Activated CD8-positive, alpha-beta T cell treated with anti-CD3 and anti-CD28 coated beads, Interleukin-2, amount 10 ng/mL, durations not matched to agents 7 days and 5 days (primary cell): ENCODE results near the gene TNNI2. TPM values are rescaled to one million over a fixed set of nuclear protein-coding genes. Genes with fewer than 3 reads are reported as not detected.
A peak's percentile ranks its signal among the peaks of the same experiment; 100 is the strongest.

Experiments used
- ATAC-seq: fragments of 150-1000 bp; cut with Tn5 transposase; one replicate; pipeline ENCODE4 v1.10.0; 2021; ENCODE audit warnings: moderate library complexity
- CTCF ChIA-PET: fragments of 350-600 bp; sonication (Branson Sonifier 250); formaldehyde crosslinking; loops from one replicate; lab custom pipeline; 2021; ENCODE audit warnings: antibody characterized with exemption; lab: Charles Lee
- POLR2A ChIA-PET: fragments of 350-600 bp; sonication (Branson Sonifier 250); formaldehyde crosslinking; loops from one replicate; lab custom pipeline; 2021; ENCODE audit warnings: antibody characterized with exemption; lab: Charles Lee
- DNase-seq: peaks from one replicate; pipeline ENCODE4 v3.0.0-alpha.2; 2020
- H3K27ac Mint-ChIP-seq: one replicate; pipeline ENCODE4 v1.8.0; 2021; ENCODE audit warnings: mild to moderate bottlenecking, mixed read lengths
- H3K27me3 Mint-ChIP-seq: one replicate; pipeline ENCODE4 v1.8.0; 2021; ENCODE audit warnings: low read depth, mixed read lengths
- H3K36me3 Mint-ChIP-seq: one replicate; pipeline ENCODE4 v1.8.0; 2021; ENCODE audit warnings: low read depth, mixed read lengths
- H3K4me1 Mint-ChIP-seq: one replicate; pipeline ENCODE4 v1.8.0; 2021; ENCODE audit warnings: low read depth, mixed read lengths
- H3K4me3 Mint-ChIP-seq: one replicate; pipeline ENCODE4 v1.8.0; 2021; ENCODE audit warnings: mild to moderate bottlenecking, mixed read lengths
- H3K9me3 Mint-ChIP-seq: one replicate; pipeline ENCODE4 v1.8.0; 2022; ENCODE audit warnings: mixed read lengths; ENCODE audit not compliant: insufficient read depth
- total RNA-seq, 2 experiments: library from RNA; stranded (reverse); gene quantifications; one replicate each; pipeline ENCODE4 v1.2.3, GENCODE V29; 2021

Gene TNNI2
- total RNA-seq, 2 experiments from 2014 or later, result 0.50 TPM; not detected in 1

DNA sequence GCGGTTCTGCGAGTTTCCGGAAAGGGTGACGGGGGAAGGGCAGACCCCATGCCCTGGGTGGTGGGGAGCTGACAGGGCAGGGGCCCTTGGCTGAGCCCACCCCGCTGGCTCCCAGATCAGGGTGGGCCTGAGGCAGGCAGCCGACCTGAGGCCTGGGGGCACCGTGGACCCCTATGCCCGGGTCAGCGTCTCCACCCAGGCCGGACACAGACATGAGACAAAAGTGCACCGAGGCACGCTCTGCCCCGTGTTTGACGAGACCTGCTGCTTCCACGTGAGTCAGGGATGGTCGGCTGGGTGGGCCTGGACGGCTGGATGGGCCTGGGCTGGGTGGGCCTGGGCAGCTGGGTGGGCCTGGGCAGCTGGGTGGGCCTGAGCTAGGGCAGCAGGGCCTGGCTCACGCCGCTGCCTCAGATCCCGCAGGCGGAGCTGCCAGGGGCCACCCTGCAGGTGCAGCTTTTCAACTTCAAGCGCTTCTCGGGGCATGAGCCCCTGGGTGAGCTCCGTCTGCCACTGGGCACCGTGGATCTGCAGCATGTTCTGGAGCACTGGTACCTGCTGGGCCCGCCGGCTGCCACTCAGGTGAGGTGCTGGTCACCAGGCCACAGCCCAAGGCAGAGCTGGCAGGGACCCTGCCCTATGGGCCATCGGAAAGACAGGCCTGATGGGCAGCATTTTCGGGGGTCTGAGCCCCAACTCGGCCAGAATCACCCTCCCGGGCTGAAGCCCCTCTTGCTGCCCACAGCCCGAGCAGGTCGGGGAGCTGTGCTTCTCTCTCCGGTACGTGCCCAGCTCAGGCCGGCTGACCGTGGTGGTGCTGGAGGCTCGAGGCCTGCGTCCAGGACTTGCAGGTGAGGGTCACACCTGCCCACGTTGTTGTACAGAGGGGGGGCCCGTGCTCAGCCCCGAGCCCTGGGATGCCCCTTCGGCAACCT, 2.5 kb upstream of the TNNI2 start:
- ATAC-seq (no peak), DNase-seq (no peak)
- peaks cover 8% of the 10 kb centered on the region for H3K4me1 Mint-ChIP-seq
- CTCF ChIA-PET, result interaction anchor here (0.7 to 3.2 kb wide), 11 partner anchors 14 to 315 kb away, joined by 3 to 24 read pairs (median 5); no protein-coding TSS in a partner anchor
- no peaks in the 10 kb centered on the region for H3K9me3 Mint-ChIP-seq
- H3K4me3 Mint-ChIP-seq, result no peak overlapping the region
- H3K27ac Mint-ChIP-seq, result no peak overlapping the region
- peaks cover 4% of the 10 kb centered on the region for H3K27me3 Mint-ChIP-seq
- POLR2A ChIA-PET, result interaction anchor here (0.6 to 1.2 kb wide), 3 partner anchors 16 to 164 kb away, joined by 3 to 4 read pairs (median 3); partner anchors contain the start of gene LSP1
- no peaks in the 10 kb centered on the region for H3K36me3 Mint-ChIP-seq

DNA sequence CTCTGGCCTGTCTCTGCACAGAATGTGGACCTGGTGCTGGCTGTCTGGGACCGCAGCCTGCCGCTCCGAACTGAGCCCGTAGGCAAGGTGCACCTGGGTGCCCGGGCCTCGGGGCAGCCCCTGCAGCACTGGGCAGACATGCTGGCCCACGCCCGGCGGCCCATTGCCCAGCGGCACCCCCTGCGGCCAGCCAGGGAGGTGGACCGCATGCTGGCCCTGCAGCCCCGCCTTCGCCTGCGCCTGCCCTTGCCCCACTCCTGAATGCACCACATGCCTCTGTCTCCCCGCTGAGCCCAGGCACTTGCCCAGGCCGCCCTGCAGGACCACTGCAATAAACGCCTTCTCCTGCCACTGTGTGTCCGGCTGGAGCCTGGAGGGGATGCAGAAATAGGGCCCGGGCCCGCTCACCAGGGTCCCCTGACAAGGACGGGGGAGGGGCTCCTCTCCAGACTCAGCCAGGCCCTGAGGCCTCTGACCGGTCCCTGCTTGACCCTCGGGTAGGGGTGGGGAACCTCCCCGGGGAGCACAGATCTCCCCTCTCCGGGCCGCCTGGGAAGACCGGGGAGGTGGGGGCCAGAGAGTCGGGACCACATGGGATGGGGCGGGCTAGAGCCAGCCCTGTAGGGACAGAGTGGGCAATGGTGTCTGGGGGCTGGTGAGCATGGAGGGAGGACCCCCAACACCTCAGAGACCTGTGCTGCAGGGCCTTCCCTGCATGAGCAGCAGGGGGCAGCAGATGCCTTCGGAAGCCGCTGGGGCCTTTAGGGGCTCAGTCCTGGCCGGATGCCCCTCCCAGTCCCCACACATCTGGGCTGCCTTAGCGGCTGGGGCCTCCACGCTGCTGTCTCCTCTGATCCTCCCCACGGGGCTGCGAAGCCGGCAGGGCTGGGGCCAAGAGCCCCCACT, 1.4 kb upstream of the TNNI2 start:
- Mint-ChIP-seq H3K27ac (no peak overlapping the region), H3K4me3 (no peak overlapping the region), H3K27me3 (peaks cover 4% of the 10 kb centered on the region), H3K4me1 (peaks cover 8% of the 10 kb centered on the region), H3K9me3 (no peaks in the 10 kb centered on the region), H3K36me3 (no peaks in the 10 kb centered on the region)
- ChIA-PET CTCF (interaction anchor here (0.7 to 3.2 kb wide), 9 partner anchors 13 to 314 kb away, joined by 3 to 24 read pairs (median 5); no protein-coding TSS in a partner anchor), POLR2A (interaction anchor here (1.2 kb wide), 1 partner anchor 163 kb away, joined by 4 read pairs; no protein-coding TSS in a partner anchor)
- ATAC-seq (peak; percentile 95), DNase-seq (peak; percentile 93)

DNA sequence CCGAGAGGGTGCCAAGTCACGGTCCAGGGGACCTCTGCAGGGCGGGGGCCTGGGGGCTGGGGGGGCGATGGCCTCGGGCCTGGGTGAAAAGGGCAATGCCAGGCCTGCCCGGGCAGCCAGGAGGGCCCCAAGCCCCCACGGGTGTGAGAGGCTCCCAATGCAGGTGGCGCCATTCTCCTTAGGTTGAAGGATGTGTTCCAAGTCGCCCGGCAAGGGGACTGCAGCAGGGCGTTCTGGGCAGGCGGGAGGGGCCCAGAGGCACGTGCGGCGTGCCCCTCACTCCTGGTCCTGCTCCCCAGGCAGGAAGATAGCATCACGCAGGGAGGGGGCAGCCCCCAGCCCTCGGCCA, 730 bp upstream of the TNNI2 start:
- CTCF ChIA-PET, result interaction anchor here (0.9 to 1.4 kb wide), 6 partner anchors 16 to 314 kb away, joined by 3 to 5 read pairs (median 4); no protein-coding TSS in a partner anchor
- POLR2A ChIA-PET, result no interaction called here
- Mint-ChIP-seq H3K4me1 (peaks cover 11% of the 10 kb centered on the region), H3K9me3 (no peaks in the 10 kb centered on the region), H3K27ac (no peak overlapping the region), H3K4me3 (no peak overlapping the region), H3K36me3 (no peaks in the 10 kb centered on the region), H3K27me3 (peaks cover 4% of the 10 kb centered on the region)
- DNase-seq (no peak), ATAC-seq (no peak)

DNA sequence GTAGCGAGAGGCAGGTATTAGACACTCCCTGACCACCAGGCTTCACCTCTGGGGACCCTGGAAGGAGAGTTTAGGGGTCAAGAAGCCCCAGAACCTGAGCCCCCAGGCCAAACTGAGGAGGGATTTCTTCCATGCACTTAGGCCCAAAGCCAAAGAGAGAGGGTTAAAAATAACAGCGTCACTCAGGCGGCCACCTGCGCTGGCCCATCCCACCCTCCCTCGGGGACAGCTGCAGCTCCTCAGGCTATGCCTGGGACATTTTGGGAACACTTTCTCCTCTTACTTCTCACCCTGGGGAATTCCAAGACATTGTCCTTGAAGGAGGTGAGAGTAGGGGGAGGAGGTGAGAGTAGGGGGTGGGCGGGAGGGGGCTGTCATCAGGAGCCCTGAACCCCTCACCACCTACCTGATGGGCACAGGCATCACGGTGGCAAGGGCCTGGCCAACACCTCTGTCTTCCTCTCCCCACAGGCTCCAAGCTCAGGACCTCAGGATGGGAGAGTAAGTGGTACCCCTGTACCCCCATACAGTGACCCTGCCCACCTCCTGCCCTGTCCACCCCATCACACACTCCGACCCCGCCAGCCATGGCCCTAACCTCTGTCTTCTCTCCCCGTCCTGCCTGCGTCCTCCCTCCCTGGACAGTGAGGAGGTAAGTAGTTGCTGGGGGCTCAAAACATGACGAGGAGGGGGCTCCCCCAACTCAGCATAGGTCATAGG, 583 bp downstream of the TNNI2 start:
- Mint-ChIP-seq H3K4me1 (peaks cover 24% of the 10 kb centered on the region), H3K9me3 (no peaks in the 10 kb centered on the region), H3K4me3 (no peak overlapping the region), H3K27ac (peak overlapping the region; percentile 8), H3K36me3 (no peaks in the 10 kb centered on the region), H3K27me3 (no peaks in the 10 kb centered on the region)
- no peak for DNase-seq
- ChIA-PET POLR2A (interaction anchor here (1.0 kb wide), 2 partner anchors 14 to 52 kb away, joined by 3 read pairs; partner anchors contain the start of gene PRR33), CTCF (interaction anchor here (1.0 to 1.4 kb wide), 6 partner anchors 43 to 163 kb away, joined by 3 to 8 read pairs (median 3); no protein-coding TSS in a partner anchor)
- no peak for ATAC-seq

DNA sequence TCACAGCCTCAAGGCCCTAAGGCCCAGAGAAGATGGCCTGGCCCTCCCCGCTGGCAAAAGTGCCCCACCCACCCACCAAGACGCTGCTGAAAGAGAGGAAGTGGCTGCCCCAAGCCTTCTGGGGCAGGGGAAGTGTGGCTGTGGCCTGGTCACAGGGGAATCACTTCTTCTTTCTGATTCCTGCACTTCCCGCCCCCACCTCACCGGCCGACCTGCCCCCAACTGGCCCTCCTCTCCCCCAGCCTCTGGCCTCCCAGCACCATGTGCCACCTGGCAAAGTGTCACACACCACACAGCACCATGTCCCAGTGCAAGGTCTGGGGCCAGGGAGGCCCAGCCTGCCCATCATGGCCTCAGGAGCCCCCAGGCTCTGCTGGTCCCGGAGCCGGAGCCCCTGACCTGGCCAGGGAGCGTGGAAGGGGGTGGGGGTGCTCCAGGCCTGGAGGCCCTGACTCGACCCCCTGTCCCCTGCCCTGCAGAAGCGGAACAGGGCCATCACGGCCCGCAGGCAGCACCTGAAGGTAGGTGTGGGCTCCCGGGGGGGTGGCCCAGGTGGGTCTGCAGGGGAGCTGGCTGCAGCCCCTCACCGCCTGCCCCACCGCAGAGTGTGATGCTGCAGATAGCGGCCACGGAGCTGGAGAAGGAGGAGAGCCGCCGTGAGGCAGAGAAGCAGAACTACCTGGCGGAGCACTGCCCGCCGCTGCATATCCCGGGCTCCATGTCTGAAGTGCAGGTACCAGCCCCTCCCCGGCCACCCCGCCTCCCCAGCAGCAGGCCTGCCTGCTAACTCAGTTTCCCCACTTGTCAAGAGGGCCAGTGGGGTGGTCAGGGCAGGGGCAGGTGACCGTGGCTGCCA, 1.4 kb downstream of the TNNI2 start:
- Mint-ChIP-seq H3K4me1 (peaks cover 32% of the 10 kb centered on the region), H3K4me3 (no peak overlapping the region), H3K27ac (peak overlapping the region; percentile 8), H3K27me3 (peaks cover 6% of the 10 kb centered on the region), H3K9me3 (no peaks in the 10 kb centered on the region), H3K36me3 (no peaks in the 10 kb centered on the region)
- DNase-seq (peak; percentile 48), ATAC-seq (no peak)
- ChIA-PET CTCF (interaction anchor here (0.9 to 1.6 kb wide), 5 partner anchors 11 to 311 kb away, joined by 3 to 6 read pairs (median 3); no protein-coding TSS in a partner anchor), POLR2A (interaction anchor here (1.0 to 3.1 kb wide), 2 partner anchors 13 to 52 kb away, joined by 3 to 15 read pairs; partner anchors contain the start of genes LSP1 and PRR33)

DNA sequence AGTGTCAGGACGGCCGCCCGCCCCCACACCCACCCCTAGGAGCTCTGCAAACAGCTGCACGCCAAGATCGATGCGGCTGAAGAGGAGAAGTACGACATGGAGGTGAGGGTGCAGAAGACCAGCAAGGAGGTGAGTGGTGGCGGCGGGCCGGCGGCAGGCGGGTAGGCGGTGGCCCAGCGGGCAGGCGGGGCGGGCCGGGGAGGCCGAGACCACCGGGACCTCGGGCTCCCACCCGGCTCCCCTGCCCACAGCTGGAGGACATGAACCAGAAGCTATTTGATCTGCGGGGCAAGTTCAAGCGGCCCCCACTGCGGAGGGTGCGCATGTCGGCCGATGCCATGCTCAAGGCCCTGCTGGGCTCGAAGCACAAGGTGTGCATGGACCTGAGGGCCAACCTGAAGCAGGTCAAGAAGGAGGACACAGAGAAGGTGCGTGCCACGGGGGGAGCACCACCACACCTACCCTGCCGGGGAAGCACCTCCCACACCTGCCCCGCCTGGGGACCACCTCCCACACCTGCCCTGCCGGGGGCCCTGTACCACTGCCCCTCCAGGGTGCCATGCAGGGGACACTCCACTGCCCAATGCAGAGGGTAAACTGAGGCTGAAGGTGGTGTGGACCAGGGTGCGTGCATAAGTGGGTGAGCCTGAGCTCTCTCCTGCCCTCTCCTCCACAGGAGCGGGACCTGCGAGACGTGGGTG, 2.1 kb downstream of the TNNI2 start:
- ChIA-PET CTCF (interaction anchor here (0.6 to 1.6 kb wide), 5 partner anchors 10 to 310 kb away, joined by 3 to 6 read pairs (median 3); no protein-coding TSS in a partner anchor), POLR2A (interaction anchor here (3.1 kb wide), 1 partner anchor 12 kb away, joined by 15 read pairs; the partner anchor contains the start of gene LSP1)
- Mint-ChIP-seq H3K27me3 (peaks cover 6% of the 10 kb centered on the region), H3K27ac (no peak overlapping the region), H3K36me3 (no peaks in the 10 kb centered on the region), H3K9me3 (no peaks in the 10 kb centered on the region), H3K4me3 (no peak overlapping the region), H3K4me1 (peaks cover 40% of the 10 kb centered on the region)
- no peak for ATAC-seq
- DNase-seq, result no peak

DNA sequence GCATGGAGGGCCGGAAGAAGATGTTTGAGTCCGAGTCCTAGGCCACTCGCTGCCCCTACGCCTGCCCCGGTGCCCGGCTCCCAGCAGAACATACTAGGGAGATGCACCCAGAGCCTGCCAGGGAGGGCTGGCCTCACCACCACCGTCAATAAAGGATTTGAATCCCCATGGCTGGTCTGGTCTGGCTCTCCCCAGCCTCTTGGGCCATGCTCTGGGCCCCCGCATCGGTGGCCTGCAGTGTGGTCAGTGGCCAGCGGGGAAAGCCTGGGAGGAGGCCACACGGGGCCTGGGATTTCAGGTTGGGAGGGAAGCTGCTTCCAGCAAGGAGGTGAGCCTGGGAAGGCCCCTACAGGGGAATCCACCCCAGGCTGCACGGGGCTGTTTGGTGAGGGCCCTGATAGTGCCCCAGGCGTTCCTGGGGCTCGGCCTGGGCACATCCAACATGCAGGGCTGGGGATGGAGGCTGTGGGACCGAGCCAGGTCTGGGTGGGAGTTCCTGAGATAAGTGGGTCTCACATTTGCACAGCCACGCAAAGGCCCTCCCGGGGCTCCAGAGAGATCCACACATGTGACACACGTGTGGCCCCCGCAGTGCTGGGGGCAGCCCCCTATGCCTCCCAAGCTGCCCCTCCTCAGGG, 2.8 kb downstream of the TNNI2 start:
- no peak for ATAC-seq
- no peak overlapping the region for H3K27ac Mint-ChIP-seq
- peaks cover 47% of the 10 kb centered on the region for H3K4me1 Mint-ChIP-seq
- ChIA-PET POLR2A (interaction anchor here (3.1 kb wide), 1 partner anchor 11 kb away, joined by 15 read pairs; the partner anchor contains the start of gene LSP1), CTCF (interaction anchor here (0.6 to 1.6 kb wide), 4 partner anchors 9 to 47 kb away, joined by 3 to 6 read pairs (median 5); no protein-coding TSS in a partner anchor)
- H3K27me3 Mint-ChIP-seq, result peaks cover 6% of the 10 kb centered on the region
- no peaks in the 10 kb centered on the region for H3K9me3 Mint-ChIP-seq
- H3K36me3 Mint-ChIP-seq, result no peaks in the 10 kb centered on the region
- DNase-seq, result no peak
- no peak overlapping the region for H3K4me3 Mint-ChIP-seq

DNA sequence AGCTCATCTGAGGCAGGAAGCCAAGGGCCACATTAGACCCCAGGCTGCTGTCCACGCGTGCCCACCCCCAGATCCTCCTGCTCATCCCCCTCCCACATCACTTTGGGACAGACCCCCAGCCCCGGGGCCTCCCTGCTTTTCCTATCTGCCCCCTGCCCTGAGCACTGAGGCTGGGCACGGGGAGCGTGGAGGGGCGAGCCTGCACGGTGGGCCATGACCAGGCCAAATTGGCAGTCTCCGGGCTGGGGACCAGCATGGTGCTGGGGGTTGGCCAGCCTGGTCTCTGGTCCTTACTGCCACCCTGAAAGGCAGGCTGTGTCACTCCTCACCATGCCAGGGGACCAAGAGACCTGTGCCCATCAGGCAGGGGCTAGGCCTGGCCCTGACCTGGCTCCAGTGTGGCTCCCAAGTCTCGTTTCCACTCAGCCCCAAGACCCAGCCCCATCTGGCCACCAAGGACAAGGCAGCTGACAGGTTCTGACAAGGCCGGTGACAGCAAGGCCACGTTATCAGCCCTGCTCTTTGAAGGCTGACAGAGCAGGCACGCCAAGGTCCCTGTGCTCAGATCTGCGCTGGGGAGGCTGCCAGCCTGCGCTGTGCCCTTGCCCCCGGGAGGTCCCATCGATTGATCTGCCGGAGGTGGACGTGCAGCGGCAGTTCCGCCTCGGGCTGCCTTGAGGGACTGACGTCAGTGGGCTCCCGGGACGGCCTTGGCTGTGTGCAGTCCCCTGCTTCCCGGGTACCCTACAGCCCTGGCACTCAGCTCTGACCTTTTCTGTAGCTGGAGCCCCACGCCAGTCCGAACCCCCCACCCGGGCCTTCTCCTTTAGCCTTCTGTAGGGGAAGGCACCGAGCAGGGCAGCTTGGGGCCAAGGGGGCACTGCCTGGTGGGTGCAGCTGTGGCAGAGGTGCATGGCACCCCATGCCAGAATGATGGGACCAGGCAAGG, 3.6 kb downstream of the TNNI2 start:
- Mint-ChIP-seq H3K4me1 (peaks cover 54% of the 10 kb centered on the region), H3K27ac (no peak overlapping the region), H3K4me3 (no peak overlapping the region), H3K27me3 (peaks cover 8% of the 10 kb centered on the region), H3K36me3 (no peaks in the 10 kb centered on the region), H3K9me3 (no peaks in the 10 kb centered on the region)
- ChIA-PET POLR2A (interaction anchor here (3.1 kb wide), 1 partner anchor 10 kb away, joined by 15 read pairs; the partner anchor contains the start of gene LSP1), CTCF (interaction anchor here (1.3 to 1.5 kb wide), 2 partner anchors 9 to 40 kb away, joined by 4 to 5 read pairs; no protein-coding TSS in a partner anchor)
- no peak for ATAC-seq
- DNase-seq, result no peak
